Amygdala (tissue), 56 donors: ENCODE results near the gene PTPRC.

Source experiments
- DNase-seq, 56 donors: peaks; one replicate each; lab custom pipeline; 2025; lab: John Stamatoyannopoulos, UW

The PTPRC gene

GRCh38 chr1:198620951-198621824 lies 17.7 kb upstream of the PTPRC start:
- DNase-seq: no peak

- DNase-seq: no peak
Measured at GRCh38 chr1:198622001-198622400, 16.8 kb upstream of the PTPRC start.

GRCh38 chr1:198623752-198624647 lies 14.8 kb upstream of the PTPRC start:
- DNase-seq: no peak

GRCh38 chr1:198624648-198624980 lies 14.2 kb upstream of the PTPRC start:
- no peak for DNase-seq

- DNase-seq: no peak
Measured at GRCh38 chr1:198627436-198628066, 11.3 kb upstream of the PTPRC start.

GRCh38 chr1:198628067-198628455 lies 10.8 kb upstream of the PTPRC start:
- no peak for DNase-seq

GRCh38 chr1:198629610-198630009 lies 9.2 kb upstream of the PTPRC start:
- no peak for DNase-seq

- DNase-seq: no peak
Measured at GRCh38 chr1:198630863-198631262, 8.0 kb upstream of the PTPRC start.

- DNase-seq: no peak
Measured at GRCh38 chr1:198631292-198631691, 7.5 kb upstream of the PTPRC start.

- DNase-seq: no peak
Measured at GRCh38 chr1:198632007-198632406, 6.8 kb upstream of the PTPRC start.

- no peak for DNase-seq
Measured at GRCh38 chr1:198633675-198634121, 5.1 kb upstream of the PTPRC start.

GRCh38 chr1:198635964-198636363 lies 2.9 kb upstream of the PTPRC start:
- no peak for DNase-seq

GRCh38 chr1:198636391-198636790 lies 2.4 kb upstream of the PTPRC start:
- no peak for DNase-seq

- DNase-seq: no peak
Measured at GRCh38 chr1:198637157-198637556, 1.7 kb upstream of the PTPRC start.

GRCh38 chr1:198637916-198638437 lies 863 bp upstream of the PTPRC start:
- DNase-seq: no peak

- no peak for DNase-seq
Measured at GRCh38 chr1:198638441-198638840, 399 bp upstream of the PTPRC start.

GRCh38 chr1:198639671-198640143 lies 867 bp downstream of the PTPRC start:
- DNase-seq: no peak

GRCh38 chr1:198640174-198640573 lies 1.3 kb downstream of the PTPRC start:
- no peak for DNase-seq

GRCh38 chr1:198641501-198641900 lies 2.7 kb downstream of the PTPRC start:
- DNase-seq: no peak

- no peak for DNase-seq
Measured at GRCh38 chr1:198641966-198642668, 3.3 kb downstream of the PTPRC start.
